GM18505 (cell line): ENCODE measurements around the gene PRPF6.

ENCODE experiments used
- ATAC-seq: cut with Tn5 transposase; IDR thresholded peaks from one replicate; pipeline ENCODE4 v1.9.1; 2021; ENCODE audit not compliant: unreplicated experiment
- POLR2A ChIP-seq: IDR thresholded peaks from 4 replicates; pipeline ENCODE4 v1.6.1; 2011; ENCODE audit warnings: borderline replicate concordance; ENCODE audit not compliant: insufficient read depth, insufficient read length; ENCODE audit errors: extremely low read depth

The PRPF6 gene

GRCh38 chr20:64049878-64050260 lies 68.9 kb downstream of the PRPF6 start:
- ATAC-seq = no peak
- no peak for TF ChIP-seq POLR2A

DNA sequence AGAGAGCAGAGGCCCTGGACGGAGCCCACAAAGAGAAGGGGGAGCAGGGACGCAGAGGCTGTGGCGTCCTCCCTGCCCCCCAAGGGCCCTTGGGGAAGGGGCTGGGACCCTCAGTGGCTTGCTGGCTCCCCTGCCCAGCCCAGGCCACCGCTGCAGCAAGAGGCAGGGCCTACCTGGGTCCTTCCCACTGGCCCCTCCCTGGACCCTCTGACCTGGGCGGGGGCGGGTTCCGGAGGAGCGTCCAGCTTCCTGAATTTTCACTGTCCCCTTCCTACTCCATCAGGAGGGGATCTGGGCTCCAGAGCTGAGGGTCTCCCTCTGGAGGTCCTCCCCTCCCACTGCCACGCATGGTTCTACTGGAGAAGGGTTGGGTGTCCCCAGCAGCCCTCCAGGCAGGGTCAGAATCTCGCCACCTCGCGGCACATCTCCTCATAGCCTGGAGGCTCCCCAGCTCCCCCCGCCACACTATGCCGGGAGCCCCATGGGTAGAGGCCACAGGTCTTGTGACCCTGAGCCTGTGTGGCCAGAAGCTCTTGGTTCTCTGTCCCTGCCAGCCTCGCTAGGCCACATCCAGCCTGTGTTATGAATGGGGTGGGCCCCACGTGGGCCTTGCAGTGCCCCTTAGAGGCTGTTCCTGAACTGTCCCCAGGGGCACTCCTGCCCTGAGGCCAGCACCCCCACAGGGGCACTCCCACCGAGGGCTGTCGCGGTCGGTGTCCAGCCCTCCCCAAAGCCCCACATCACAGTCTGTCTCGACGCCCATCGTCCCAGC lies 69.5 kb downstream of the PRPF6 start:
- no peak for TF ChIP-seq POLR2A
- no peak for ATAC-seq

- no peak for TF ChIP-seq POLR2A
Observed at GRCh38 chr20:64051033-64051452, 70.1 kb downstream of the PRPF6 start.

DNA sequence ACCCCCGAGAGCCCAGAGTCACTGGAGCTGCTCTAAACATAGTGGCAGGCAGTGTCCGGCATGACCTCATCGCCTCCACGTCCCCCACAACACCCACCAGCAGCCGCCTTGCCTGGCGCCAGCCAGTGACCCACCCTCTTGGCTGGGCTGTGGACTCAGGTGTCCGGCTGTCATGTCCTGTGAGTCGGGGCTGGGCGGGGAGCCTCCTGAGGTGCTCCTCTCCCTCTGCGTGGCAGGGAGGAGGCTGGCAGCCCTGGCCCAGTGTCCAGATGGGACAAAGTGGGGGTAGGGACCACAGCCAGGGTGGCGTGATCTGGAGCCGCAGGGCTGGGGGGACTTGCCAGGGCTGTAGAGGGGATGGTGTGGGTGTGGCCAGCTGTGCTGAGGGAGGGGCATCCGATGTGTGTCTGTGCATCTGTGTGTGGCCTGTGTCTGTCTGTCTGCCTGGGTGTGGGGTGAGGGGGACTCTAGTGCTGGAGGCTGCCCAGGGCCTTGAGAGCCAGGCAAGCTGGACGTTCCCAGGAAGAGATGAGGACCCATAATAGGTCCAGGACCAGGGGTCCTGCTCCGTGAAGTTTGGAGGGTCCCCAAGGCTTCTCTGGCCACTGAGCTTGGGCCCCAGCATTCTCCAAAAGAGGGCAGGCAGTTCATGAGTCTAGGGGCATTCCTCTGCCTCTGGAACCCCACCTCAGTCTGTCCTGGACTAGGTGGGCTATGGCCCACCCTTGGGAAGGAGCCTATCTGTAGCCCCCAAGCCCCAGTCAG lies 70.8 kb downstream of the PRPF6 start:
- no peak for TF ChIP-seq POLR2A
- no peak for ATAC-seq

More at GRCh38 chr20:64051033-64051452, 70.1 kb downstream of the PRPF6 start:
- no peak for ATAC-seq

DNA sequence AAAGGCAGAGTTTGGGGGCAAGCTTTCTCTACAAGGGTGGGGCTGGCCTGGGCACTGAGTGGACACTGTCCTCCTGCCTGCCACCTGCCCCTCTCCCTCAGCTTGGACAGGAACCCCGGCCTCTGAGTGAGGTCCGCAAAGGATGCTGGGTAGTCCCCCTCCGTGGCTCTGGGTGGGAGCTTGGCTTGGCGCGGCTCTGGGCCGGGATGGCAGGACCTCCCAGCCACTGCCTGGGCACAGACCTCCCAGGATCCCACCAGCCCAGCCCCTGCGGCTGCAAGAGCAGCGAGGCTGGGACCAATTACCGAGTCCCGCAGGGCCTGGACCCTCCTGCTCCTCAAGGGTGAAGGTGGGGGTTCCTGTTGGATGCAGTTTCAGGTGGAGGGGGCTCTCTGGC lies 71.4 kb downstream of the PRPF6 start:
- no peak for ATAC-seq
- no peak for TF ChIP-seq POLR2A

GRCh38 chr20:64052987-64053840 lies 72.3 kb downstream of the PRPF6 start:
- ATAC-seq = no peak

GRCh38 chr20:64053841-64054661 lies 73.1 kb downstream of the PRPF6 start:
- no peak for TF ChIP-seq POLR2A
- no peak for ATAC-seq

More at GRCh38 chr20:64052987-64053840, 72.3 kb downstream of the PRPF6 start:
- no peak for TF ChIP-seq POLR2A

- TF ChIP-seq POLR2A = no peak
- ATAC-seq = no peak
Observed at GRCh38 chr20:64055396-64055892, 74.5 kb downstream of the PRPF6 start.

DNA sequence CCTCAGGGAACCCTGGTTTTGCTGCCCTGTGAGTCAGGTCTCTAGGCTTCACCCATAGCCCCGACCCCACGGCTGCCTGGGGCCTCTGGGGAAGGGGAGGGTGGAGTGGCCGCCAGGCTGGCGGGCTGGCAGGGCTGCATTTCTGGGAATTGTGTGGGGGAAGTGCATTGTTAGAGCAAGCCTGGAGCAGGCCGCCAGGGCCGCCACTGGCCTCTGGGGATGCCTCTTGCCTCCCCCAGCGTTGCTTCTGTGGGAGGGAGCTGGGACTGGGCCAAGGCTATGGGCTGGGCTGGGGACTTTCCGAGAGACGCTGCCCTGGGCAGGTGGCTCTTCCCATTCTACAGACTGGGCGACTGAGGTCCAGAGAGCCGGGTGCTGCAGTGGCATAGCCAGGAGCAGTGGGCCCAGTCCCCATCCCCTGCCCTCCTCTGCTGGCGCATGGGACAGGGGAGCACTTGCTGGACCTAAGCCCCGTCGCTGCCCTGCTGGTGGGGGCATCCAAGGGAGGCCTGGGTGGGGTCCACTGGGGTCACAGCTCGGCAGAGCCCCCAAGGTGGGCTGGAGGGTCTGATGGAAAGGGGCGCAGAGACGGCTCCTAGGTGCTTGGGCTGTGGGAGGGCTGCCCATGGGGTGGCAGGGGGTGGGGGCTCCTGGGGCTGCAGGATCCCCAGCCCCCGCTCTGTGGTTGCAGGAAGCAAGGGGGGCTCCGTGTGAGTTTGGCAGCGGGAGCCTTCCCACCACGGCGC lies 75.1 kb downstream of the PRPF6 start:
- TF ChIP-seq POLR2A = no peak
- ATAC-seq = no peak

GRCh38 chr20:64056639-64056888 lies 75.6 kb downstream of the PRPF6 start:
- ATAC-seq = no peak
- no peak for TF ChIP-seq POLR2A

- ATAC-seq = no peak
- TF ChIP-seq POLR2A = no peak
Observed at GRCh38 chr20:64056889-64057627, 76.1 kb downstream of the PRPF6 start.
